HG03571 (cell line): ENCODE results near the gene TMEM132D.

Experiments used
- ATAC-seq: cut with Tn5 transposase; IDR thresholded peaks from one replicate; pipeline ENCODE4 v1.9.1; 2021; ENCODE audit not compliant: unreplicated experiment

Gene TMEM132D

DNA sequence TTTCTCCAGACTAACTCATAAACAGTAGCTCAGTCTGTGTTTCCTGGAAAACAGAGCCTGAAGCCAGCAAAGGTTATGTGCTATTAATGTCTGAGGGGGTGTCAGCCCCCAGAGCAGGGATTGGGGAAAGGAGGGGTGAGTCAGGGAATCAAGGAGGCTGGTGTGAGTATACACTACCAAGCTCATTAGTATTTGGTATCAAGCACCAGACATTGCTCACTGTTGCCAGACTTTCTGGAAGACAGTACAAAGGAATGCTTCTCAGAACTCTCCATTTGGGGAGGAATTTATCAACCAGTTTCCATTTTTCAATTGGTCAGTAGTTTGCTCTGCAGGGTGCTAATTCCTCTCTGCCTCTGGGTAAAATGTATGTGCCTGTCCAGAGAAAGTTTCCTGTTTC, 607.2 kb downstream of the TMEM132D start:
- ATAC-seq: no peak

DNA sequence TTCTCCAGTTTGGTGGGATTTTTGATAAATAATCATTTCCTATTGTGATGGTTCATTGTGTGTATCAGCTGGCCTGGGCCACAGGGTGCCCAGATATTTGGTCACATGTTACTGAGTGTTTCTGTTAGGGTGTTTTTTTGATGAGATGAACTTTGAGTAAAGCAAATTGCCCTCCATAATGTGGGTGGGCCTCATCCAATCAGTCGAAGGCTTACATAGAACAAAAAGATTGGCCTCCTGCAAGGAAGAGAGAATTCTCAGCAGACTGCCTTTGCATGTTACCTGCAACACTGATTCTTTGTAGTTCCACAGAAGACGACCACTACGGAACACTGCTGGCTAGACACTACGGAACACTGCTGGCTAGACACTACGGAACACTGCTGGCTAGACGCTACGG, 609.0 kb downstream of the TMEM132D start:
- no peak for ATAC-seq

DNA sequence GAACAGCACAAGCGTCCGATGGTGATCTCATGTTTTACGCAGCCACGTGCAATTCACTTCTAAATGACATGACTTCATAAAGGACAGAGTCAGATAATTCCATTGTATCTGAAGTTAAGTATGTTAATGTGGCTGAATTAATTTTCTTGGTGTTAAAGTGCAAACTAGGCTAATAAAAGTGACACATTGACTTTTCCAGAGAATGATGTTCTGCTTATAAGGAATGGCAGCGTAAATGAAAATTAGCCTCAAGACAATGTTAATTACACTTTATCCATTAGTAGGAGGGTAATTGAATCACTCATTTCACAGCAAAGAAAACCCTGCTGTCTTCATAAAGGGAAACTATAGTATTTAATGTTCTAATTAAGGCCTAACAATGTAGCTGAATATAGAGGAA, 624.1 kb downstream of the TMEM132D start:
- no peak for ATAC-seq

DNA sequence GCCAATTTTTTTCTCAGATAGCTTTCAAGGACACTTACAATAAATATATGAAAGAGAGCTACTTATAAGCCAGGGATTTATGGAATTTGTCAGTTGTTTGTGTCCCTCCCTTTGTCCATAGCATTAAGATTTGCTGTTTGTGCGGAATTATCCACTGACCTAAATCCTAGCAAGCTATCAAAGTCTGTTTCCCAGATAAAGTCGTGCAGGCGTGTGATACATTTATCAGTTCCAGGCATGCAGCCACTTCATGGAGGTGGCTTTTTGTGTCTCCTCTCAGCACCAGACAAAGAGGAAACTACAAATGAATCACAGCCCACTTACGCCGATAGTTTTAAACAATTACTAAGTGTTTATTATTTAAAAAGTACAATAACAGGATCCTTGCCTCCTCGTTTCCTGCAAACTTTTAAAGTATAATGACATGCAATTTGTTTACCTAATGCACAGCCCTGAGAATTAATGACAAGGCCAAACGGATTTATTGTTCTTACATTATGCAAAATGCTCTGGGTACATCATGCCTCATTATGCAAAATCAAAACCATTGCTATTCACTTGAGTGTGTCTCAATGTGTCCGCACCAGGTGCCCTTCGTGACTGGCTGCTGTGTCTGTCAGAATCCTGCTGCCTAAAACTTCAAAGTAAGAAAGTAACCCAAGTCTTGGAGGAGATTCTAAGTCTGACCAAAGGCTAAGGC, 627.3 kb downstream of the TMEM132D start:
- no peak for ATAC-seq

DNA sequence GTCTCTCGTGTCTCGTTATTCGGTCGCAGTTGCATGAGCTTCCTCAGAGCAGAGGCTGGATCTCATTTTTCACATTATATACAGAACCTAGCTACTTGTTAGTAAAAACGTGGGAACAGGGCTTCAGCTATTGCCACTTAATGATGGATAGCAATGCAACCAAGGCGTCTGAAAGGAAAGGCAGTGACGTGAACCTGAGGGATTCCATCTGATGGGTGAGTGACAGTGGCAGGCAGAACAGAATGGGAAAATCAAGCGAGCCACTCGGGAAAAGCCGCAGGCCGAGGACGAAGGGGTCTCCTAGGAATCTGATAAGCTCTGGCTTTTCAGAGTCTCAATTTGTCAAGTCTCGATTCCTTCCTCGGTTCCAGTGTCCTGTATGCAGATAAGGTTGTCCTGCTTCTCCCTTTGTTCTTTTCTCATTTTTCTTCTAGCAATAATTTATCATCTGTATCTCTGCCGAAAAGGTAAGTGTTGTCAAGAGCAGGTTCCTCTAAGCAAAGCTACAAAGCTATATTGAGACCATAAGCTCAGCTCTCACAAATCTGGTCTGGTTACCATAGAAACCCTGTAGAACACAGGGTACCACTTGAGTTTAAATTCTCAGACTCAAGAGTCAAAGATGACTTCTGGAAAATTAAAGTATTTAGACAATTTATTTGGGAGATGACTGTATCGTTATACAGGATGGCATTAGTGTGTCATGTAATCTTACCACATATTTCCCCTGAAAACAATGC, 633.9 kb downstream of the TMEM132D start:
- ATAC-seq: no peak

DNA sequence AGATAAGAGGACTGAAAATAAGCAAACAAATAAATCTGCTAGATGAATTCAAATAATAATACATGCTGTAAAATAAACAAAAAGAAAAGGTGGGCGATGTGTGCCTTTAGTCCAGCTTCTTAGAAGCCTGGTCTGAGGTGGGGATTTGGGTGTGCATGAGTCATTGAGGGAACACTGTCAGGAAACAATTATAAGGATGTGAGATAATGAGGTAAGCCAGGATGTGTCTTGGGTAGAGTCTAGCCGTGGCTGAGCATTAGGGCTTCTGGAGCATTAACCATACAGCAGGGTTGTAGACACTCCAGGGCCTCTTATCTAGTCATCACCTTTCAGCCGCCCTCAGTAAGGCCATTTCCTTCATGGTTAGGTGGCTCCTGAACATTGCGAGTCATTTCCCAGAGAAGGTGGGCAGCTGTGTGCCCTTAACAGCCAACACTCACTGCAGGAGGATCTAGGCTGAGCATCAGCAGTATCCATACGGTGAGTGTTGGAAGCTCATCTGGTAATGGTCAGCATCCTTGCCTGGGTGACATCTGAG, 645.0 kb downstream of the TMEM132D start:
- no peak for ATAC-seq

- no peak for ATAC-seq
Observed at GRCh38 chr12:129257524-129257923, 646.3 kb downstream of the TMEM132D start.

- ATAC-seq: no peak
Observed at GRCh38 chr12:129246630-129247029, 657.2 kb downstream of the TMEM132D start.

GRCh38 chr12:129245769-129246168, 658.1 kb downstream of the TMEM132D start:
- ATAC-seq: no peak

DNA sequence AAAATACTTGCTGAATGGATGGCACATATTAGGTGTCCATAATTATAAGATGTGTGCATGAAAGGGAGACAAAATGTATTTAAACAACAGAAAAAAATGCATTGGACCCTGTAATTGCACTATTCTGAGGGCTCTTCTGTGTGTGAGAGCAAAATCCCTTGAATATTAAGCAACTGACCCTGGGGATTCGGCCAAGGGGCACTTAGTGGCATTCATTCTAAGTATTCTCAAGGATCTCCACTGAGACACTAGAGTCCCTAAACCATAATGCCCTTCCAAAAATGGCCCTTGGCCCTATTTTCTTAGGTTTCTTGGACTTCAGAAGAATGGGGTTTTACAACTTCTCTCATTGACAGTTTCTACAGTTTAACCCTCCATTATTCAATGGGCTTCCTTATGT, 662.0 kb downstream of the TMEM132D start:
- ATAC-seq: no peak

- no peak for ATAC-seq
Observed at GRCh38 chr12:129237881-129238280, 665.9 kb downstream of the TMEM132D start.

GRCh38 chr12:129234209-129234608, 669.6 kb downstream of the TMEM132D start:
- ATAC-seq: no peak

- no peak for ATAC-seq
Observed at GRCh38 chr12:129231491-129231890, 672.3 kb downstream of the TMEM132D start.

DNA sequence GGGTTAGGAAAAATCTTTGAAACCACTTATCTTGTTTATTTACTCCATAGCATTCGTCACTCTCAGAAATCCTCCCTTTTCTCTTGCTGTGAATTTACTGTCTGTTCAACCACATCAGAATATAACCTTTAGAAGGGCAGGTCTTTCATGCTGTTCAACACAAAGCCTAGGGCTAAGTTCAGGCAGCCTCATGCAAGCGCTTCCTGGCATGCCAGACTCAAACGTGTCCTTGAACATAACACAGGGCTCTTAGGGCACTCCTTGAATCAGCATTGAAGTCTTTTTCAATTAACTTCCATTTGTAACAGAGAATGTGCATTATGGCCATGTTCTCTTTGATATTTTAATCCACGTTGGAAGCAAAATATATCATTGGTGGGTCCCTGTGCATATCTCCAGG, 672.8 kb downstream of the TMEM132D start:
- no peak for ATAC-seq

DNA sequence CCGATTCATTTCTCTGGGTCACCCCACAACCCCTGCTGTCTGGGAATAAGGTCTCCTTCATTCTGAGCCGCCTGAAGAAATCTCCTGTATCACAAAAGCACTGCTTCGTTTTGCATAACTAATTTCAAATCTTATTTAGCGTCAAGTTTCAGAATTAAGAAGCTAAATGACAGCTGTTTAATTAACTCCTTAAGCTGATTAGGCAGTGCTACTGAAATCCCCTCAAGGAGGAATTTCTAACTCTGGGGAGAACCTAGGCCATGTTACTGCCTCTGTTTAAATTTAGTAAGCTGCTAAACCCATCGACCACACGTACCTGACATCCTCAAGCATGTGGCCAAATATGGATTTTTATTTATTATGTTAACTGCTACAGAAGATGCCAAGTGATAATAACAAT, 677.0 kb downstream of the TMEM132D start:
- no peak for ATAC-seq

GRCh38 chr12:129226005-129226404, 677.8 kb downstream of the TMEM132D start:
- no peak for ATAC-seq

GRCh38 chr12:129215556-129215955, 688.3 kb downstream of the TMEM132D start:
- no peak for ATAC-seq

DNA sequence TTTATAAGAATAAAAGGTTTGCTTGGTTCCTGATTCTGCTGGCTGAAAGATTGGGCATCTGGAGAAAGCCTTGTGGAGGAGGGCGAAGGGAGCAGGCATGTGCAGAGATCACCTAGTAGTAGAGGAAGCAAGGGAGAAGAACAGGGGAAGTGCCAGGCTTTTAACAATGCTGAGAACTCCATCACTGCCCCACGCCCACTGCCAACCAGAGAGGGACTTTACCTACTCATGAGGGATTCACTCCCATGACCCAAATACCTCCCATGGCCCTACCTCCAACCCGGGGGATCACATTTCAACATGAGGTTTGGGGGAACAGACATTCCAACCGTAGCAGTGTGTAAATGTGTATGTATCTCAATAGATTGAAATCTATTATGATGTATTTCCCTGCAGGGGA, 690.3 kb downstream of the TMEM132D start:
- ATAC-seq: no peak

GRCh38 chr12:129211862-129212630, 691.8 kb downstream of the TMEM132D start:
- ATAC-seq: no peak

DNA sequence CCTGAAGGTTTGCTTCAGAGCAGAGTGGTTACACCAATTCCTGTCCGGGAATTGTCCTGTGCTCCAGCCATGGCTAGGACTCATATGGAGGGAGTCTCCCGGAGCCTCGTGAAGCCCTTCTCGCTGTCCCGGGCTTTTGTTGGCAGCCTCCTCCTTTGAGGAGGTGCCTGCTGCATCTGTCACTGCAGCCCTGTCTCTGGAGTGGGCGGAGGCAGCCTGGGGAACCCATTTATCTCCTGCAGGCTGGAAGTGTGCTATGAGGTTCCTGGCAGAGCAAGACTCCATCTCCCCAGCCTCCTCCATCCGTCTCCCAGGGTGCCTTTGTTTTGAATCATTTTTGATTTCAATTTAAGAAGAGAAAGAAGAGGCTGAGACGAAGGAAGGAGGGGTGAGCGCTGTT, 695.3 kb downstream of the TMEM132D start:
- ATAC-seq: no peak

DNA sequence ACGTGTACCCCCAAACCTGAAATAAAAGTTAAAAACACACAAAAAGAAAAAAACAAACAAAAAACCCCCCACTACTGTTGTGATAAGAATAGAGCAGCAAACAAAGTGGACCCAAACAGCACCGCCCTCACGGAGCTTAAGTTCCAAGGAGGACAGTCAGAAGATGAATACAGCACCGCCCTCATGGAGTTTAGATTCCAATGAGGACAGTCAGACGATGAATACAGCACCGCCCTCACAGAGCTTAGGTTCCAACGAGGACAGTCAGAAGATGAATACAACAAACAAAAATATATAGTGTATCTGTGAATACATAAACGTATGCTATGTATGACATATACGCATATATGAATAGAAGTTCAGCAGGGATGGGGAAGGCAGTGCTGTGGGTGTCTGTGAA, 696.7 kb downstream of the TMEM132D start:
- no peak for ATAC-seq

- ATAC-seq: no peak
Observed at GRCh38 chr12:129203456-129203855, 700.4 kb downstream of the TMEM132D start.
